Astrocyte of the spinal cord (primary cell): Measurements from ENCODE around the gene NEK4.
A peak's percentile ranks its signal among the peaks of the same experiment; 100 is the strongest.
"Not testable (repeated sequence)": the region's sequence is repeated elsewhere in the genome, so short reads cannot be mapped to it uniquely, and the experiment has no call there.

Experiments
- DNase-seq: peaks from one replicate; pipeline ENCODE4 v3.0.0; 2011; ENCODE audit warnings: low read depth, low spot score
- H3K4me3 ChIP-seq: 2 replicates; pipeline ENCODE4 v1.5.1; 2011; ENCODE audit warnings: low read depth, mild to moderate bottlenecking, low read length, moderate library complexity
- in situ Hi-C: cut with HindIII; loops from 2 replicates; pipeline ENCODE4 v1.10.0; 2017; ENCODE audit warnings: low sequenced_read_pairs
- TF ChIP-seq, protein P1 (sequence below): IDR thresholded peaks from 2 replicates; pipeline ENCODE4 v1.5.1; 2012; ENCODE audit warnings: low read depth, mild to moderate bottlenecking, low read length, inconsistent platforms

The NEK4 gene

GRCh38 chr3:52742418-52743041 is 28.2 kb downstream of the NEK4 start:
- peak; percentile 46 for DNase-seq
- TF ChIP-seq, protein P1, sequence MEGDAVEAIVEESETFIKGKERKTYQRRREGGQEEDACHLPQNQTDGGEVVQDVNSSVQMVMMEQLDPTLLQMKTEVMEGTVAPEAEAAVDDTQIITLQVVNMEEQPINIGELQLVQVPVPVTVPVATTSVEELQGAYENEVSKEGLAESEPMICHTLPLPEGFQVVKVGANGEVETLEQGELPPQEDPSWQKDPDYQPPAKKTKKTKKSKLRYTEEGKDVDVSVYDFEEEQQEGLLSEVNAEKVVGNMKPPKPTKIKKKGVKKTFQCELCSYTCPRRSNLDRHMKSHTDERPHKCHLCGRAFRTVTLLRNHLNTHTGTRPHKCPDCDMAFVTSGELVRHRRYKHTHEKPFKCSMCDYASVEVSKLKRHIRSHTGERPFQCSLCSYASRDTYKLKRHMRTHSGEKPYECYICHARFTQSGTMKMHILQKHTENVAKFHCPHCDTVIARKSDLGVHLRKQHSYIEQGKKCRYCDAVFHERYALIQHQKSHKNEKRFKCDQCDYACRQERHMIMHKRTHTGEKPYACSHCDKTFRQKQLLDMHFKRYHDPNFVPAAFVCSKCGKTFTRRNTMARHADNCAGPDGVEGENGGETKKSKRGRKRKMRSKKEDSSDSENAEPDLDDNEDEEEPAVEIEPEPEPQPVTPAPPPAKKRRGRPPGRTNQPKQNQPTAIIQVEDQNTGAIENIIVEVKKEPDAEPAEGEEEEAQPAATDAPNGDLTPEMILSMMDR: peak; percentile 55
- H3K4me3 ChIP-seq: no peak overlapping the region
- in situ Hi-C loops: no loop called here

DNA sequence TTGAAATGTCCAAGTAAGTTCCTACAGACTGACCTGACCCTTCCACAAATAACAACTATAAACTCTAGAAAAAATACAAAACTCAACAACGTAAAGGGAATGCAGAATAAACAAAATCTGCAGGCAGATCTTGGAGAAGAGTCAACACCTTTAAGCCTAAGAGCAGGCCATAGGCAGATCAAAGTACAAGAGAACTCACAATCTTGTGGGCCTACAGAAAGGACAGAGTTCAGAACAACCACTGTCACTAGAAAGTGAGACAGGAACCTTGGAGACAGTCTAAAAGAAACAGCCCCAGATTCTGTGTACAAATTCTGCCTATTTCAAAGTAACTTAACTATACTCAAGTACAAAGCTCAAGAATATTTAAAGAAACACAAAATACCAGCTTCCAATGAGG is 31.0 kb downstream of the NEK4 start:
- no peak overlapping the region for H3K4me3 ChIP-seq
- DNase-seq: no peak
- TF ChIP-seq, protein P1: no peak
- in situ Hi-C loops: no loop called here

DNA sequence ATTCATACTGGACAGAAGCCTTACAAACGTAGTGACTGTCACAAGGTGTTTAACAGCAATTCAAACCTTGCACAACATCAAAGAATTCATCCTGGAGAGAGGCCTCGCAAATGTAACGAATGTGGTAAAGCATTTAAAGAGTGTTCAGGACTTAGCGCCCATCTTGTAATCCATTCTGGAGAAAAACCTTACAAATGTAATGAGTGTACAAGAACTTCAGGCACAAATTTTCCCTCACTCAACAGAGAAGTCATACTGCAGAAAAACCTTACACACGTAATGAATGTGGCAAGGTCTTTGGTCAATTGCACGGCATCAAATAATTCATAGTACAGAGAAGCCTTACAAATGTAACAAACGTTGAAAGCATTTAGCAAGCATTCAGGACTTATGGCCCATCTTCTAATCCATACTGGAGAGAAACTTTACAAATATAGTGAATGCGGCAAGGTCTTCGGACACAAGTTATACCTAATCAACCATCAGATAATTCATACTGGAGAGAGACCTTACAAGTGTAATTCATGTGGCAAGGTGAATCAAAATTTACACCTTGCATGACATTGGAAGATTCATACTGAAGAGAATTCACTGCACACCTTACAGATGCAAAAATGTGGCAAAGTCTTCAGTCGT is 37.4 kb downstream of the NEK4 start:
- no peak for DNase-seq
- in situ Hi-C loops: no loop called here
- TF ChIP-seq, protein P1: no peak
- no peak overlapping the region for H3K4me3 ChIP-seq

GRCh38 chr3:52731590-52731989 is 39.1 kb downstream of the NEK4 start:
- no peak for DNase-seq
- TF ChIP-seq, protein P1: no peak
- in situ Hi-C loops: no loop called here
- H3K4me3 ChIP-seq: no peak overlapping the region

DNA sequence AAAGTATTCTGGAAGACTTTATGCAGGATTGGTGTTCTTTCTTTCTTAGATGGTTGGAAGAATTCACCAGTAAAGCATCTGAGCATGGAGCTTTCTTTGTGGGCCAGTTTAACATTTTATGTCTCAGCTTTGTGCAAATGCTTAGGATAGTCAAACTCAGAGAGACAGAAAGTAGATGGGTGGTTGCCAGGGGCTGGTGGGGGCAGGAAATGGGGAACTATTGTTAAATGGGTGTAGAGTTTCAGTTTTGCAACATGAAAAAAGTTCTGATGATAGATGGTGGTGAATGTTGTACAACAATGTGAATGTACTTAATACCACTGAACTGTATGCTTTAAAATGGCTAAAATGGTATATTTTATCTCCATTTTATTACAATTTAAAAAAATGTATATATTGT is 40.1 kb downstream of the NEK4 start:
- in situ Hi-C loops: no loop called here
- no peak for DNase-seq
- no peak overlapping the region for H3K4me3 ChIP-seq
- TF ChIP-seq, protein P1: no peak

DNA sequence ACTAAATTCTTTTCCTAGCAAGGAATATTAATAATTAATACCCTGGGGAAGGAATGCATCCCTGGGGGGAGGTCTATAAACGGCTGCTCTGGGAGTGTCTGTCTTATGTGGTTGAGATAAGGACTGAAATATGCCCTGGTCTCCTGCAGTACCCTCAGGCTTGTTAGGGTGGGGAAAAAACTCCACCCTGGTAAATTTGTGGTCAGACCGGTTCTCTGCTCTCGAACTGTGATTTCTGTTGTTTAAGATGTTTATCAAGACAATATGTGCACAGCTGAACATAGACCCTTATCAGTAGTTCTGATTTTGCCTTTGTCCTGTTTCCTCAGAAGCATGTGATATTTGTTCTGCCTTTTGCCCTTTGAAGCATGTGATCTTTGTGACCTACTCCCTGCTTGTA is 42.0 kb downstream of the NEK4 start:
- DNase-seq, in situ Hi-C loops, H3K4me3 ChIP-seq: not testable (repeated sequence)

DNA sequence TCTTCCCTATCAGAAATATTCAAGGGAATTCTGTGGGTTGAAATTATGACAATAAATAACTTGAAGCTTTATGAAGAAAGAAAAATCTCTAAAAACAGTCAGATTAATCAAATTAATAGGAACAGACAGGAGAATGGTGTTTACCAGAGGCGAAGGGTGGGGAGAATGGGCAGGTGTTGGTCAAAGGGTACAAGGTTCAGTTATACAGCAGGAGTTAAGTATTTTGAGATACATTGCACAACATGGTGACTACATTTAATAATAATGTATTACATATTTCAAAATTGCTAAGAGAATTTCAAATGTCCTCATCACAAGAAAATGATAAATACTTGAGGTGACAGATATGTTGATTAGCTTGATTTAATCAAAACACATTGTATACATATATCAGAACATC is 46.2 kb downstream of the NEK4 start:
- TF ChIP-seq, protein P1: no peak
- in situ Hi-C loops: no loop called here
- H3K4me3 ChIP-seq: no peak overlapping the region
- no peak for DNase-seq
